HepG2 (cell line): ENCODE measurements around the gene MARCHF9. TPM values are rescaled to one million over a fixed set of nuclear protein-coding genes. Genes with fewer than 3 reads are reported as not detected.

Source experiments
- AKAP8 ChIP-seq: sonication (generic); formaldehyde crosslinking; IDR thresholded peaks from 2 replicates; pipeline ENCODE4 v1.5.1; 2020; ENCODE audit warnings: mild to moderate bottlenecking, missing genetic modification reagents
- BORCS8-MEF2B ChIP-seq: sonication (generic); formaldehyde crosslinking; IDR thresholded peaks from 2 replicates; pipeline ENCODE4 v1.8.0; 2022; ENCODE audit warnings: mild to moderate bottlenecking, missing genetic modification reagents
- CREM ChIP-seq, 2 experiments: sonication (generic) in 1 of 2; formaldehyde crosslinking in 1 of 2; IDR thresholded peaks; 2 replicates each; pipeline versions ENCODE4 v1.4.0 to v1.6.1; 2016 to 2020; ENCODE audit warnings: antibody characterized with exemption in 1 of 2, mild to moderate bottlenecking in 1 of 2, missing genetic modification reagents in 1 of 2
- GATAD1 ChIP-seq: IDR thresholded peaks from 2 replicates; pipeline ENCODE4 v1.6.1; 2016; ENCODE audit warnings: missing genetic modification reagents, missing compliant biosample characterization
- KAT7 ChIP-seq: IDR thresholded peaks from 2 replicates; pipeline ENCODE4 v1.6.1; 2018; ENCODE audit warnings: borderline replicate concordance, missing compliant biosample characterization
- MAFK ChIP-seq, 2 experiments: IDR thresholded peaks in 1 of 2; conservative IDR thresholded peaks in 1 of 2; 2 replicates each; pipeline ENCODE4 v1.6.1; 2011; ENCODE audit warnings: improper control_type of control experiment in 2 of 2, low read length in 2 of 2
- MYC ChIP-seq: sonication (generic); formaldehyde crosslinking; IDR thresholded peaks from 2 replicates; pipeline ENCODE4 v1.9.0; 2021; ENCODE audit warnings: missing genetic modification reagents, borderline replicate concordance
- NR2F1 ChIP-seq, 2 experiments: fragments of 450-650 bp in 1 of 2; formaldehyde crosslinking in 1 of 2; IDR thresholded peaks; 2 replicates each; pipeline versions ENCODE4 v1.5.0 to v1.6.1; 2016 to 2020; ENCODE audit warnings: mild to moderate bottlenecking in 1 of 2, missing compliant biosample characterization in 1 of 2, missing genetic modification reagents in 1 of 2, moderate library complexity in 1 of 2
- PHB2 ChIP-seq: fragments of 450-650 bp; IDR thresholded peaks from 2 replicates; pipeline ENCODE4 v1.6.1; 2018; ENCODE audit not compliant: partially characterized antibody
- RBM39 ChIP-seq: fragments of 200-400 bp; formaldehyde crosslinking; IDR thresholded peaks from one replicate; pipeline ENCODE4 v1.6.1; 2018; ENCODE audit warnings: antibody characterized with exemption, mild to moderate bottlenecking, low read depth, low read length; ENCODE audit not compliant: poor library complexity, severe bottlenecking
- RFX3 ChIP-seq: IDR thresholded peaks from 2 replicates; pipeline ENCODE4 v1.6.1; 2016; ENCODE audit warnings: missing biosample characterization, missing genetic modification reagents
- SNAPC2 ChIP-seq: sonication (generic); formaldehyde crosslinking; IDR thresholded peaks from 2 replicates; pipeline ENCODE4 v1.8.1; 2022; ENCODE audit warnings: mild to moderate bottlenecking, missing genetic modification reagents
- TEAD2 ChIP-seq: sonication (generic); formaldehyde crosslinking; IDR thresholded peaks from 2 replicates; pipeline ENCODE4 v1.9.0; 2021; ENCODE audit warnings: missing genetic modification reagents
- XRCC5 ChIP-seq: fragments of 200-400 bp; formaldehyde crosslinking; optimal IDR thresholded peaks from 2 replicates; pipeline ENCODE3; 2017; ENCODE audit warnings: mild to moderate bottlenecking, low read length
- ZBTB3 ChIP-seq: sonication (generic); formaldehyde crosslinking; IDR thresholded peaks from 2 replicates; pipeline ENCODE4 v1.4.0; 2020; ENCODE audit warnings: low read depth, mild to moderate bottlenecking, moderate library complexity, missing genetic modification reagents, borderline replicate concordance
- ZFP36L1 ChIP-seq: sonication (generic); formaldehyde crosslinking; IDR thresholded peaks from 2 replicates; pipeline ENCODE4 v1.8.0; 2022; ENCODE audit warnings: mild to moderate bottlenecking, missing genetic modification reagents, moderate library complexity
- ZNF138 ChIP-seq: sonication (generic); formaldehyde crosslinking; IDR thresholded peaks from 2 replicates; pipeline ENCODE4 v1.5.0; 2020; ENCODE audit warnings: mild to moderate bottlenecking, low read depth, missing genetic modification reagents
- ZNF143 ChIP-seq: sonication (generic); formaldehyde crosslinking; IDR thresholded peaks from 2 replicates; pipeline ENCODE4 v1.4.0; 2020; ENCODE audit warnings: missing genetic modification reagents
- ZNF331 ChIP-seq: sonication (generic); formaldehyde crosslinking; IDR thresholded peaks from 2 replicates; pipeline ENCODE4 v1.4.0; 2020; ENCODE audit warnings: missing genetic modification reagents
- ZNF484 ChIP-seq: sonication (generic); formaldehyde crosslinking; IDR thresholded peaks from 2 replicates; pipeline ENCODE4 v1.5.1; 2020; ENCODE audit warnings: mild to moderate bottlenecking, low read depth, missing genetic modification reagents, borderline replicate concordance
- ZNF530 ChIP-seq: sonication (generic); formaldehyde crosslinking; IDR thresholded peaks from 2 replicates; pipeline ENCODE4 v1.5.0; 2020; ENCODE audit warnings: low read depth, mild to moderate bottlenecking, missing genetic modification reagents
- ZNF652 ChIP-seq: IDR thresholded peaks from 2 replicates; pipeline ENCODE4 v1.6.1; 2016; ENCODE audit warnings: low read depth, borderline replicate concordance
- ZNF780A ChIP-seq: sonication (generic); formaldehyde crosslinking; IDR thresholded peaks from 2 replicates; pipeline ENCODE4 v1.8.0; 2022; ENCODE audit warnings: mild to moderate bottlenecking, missing genetic modification reagents, moderate library complexity
- ZNF792 ChIP-seq: IDR thresholded peaks from 2 replicates; pipeline ENCODE4 v1.6.1; 2016
- ZNF878 ChIP-seq: sonication (generic); formaldehyde crosslinking; IDR thresholded peaks from 2 replicates; pipeline ENCODE4 v1.8.1; 2023; ENCODE audit warnings: mild to moderate bottlenecking, missing genetic modification reagents, moderate library complexity
- ZSCAN29 ChIP-seq: sonication (generic); formaldehyde crosslinking; conservative IDR thresholded peaks from 2 replicates; pipeline ENCODE4 v1.4.0; 2020; ENCODE audit warnings: mild to moderate bottlenecking, missing genetic modification reagents
- ZSCAN31 ChIP-seq: sonication (generic); formaldehyde crosslinking; IDR thresholded peaks from 2 replicates; pipeline ENCODE4 v1.5.0; 2020; ENCODE audit warnings: low read depth, mild to moderate bottlenecking, missing genetic modification reagents
- polyA plus RNA-seq, 8 experiments: library from polyadenylated mRNA; depleted of rRNA in 3 of 8; stranded (reverse) in 7 of 8; unstranded in 1 of 8; fragments of >200 nt; fragmentation: Illumina TruSeq in 4 of 8; extraction: Trizol in 4 of 8; gene quantifications; 2 replicates each; pipeline versions ENCODE4 v1.2.1 to v1.2.3, GENCODE V29; 2011 to 2016; ENCODE audit warnings: low read depth in 4 of 8, missing spikeins in 1 of 8, mixed read lengths in 1 of 8; ENCODE audit not compliant: insufficient read depth in 1 of 8
- total RNA-seq, 5 experiments: library from RNA; depleted of rRNA; stranded (reverse); fragments of >200 nt; fragmentation: Illumina TruSeq; extraction: Trizol; gene quantifications; 2 replicates each; pipeline ENCODE4 v1.2.3, GENCODE V29; 2016; ENCODE audit warnings: low read depth in 1 of 5
- TF ChIP-seq, protein P1 (sequence below): sonication (generic); formaldehyde crosslinking; IDR thresholded peaks from 2 replicates; pipeline ENCODE4 v1.4.0; 2020; ENCODE audit warnings: mild to moderate bottlenecking, low read depth, missing genetic modification reagents
- TF ChIP-seq, protein P2 (sequence below): sonication (generic); formaldehyde crosslinking; IDR thresholded peaks from 2 replicates; pipeline ENCODE4 v1.4.0; 2020; ENCODE audit warnings: missing genetic modification reagents
- TF ChIP-seq, protein P3 (sequence below): sonication (generic); formaldehyde crosslinking; IDR thresholded peaks from 2 replicates; pipeline ENCODE4 v1.8.1; 2023; ENCODE audit warnings: mild to moderate bottlenecking, moderate library complexity, missing genetic modification reagents

MARCHF9 gene
- total and polyA plus RNA-seq, 2 of the 13 experiments (the other 11 are each of a cell fraction or from before 2014, with no cell fraction given) = 5.7 to 9.6 TPM

DNA sequence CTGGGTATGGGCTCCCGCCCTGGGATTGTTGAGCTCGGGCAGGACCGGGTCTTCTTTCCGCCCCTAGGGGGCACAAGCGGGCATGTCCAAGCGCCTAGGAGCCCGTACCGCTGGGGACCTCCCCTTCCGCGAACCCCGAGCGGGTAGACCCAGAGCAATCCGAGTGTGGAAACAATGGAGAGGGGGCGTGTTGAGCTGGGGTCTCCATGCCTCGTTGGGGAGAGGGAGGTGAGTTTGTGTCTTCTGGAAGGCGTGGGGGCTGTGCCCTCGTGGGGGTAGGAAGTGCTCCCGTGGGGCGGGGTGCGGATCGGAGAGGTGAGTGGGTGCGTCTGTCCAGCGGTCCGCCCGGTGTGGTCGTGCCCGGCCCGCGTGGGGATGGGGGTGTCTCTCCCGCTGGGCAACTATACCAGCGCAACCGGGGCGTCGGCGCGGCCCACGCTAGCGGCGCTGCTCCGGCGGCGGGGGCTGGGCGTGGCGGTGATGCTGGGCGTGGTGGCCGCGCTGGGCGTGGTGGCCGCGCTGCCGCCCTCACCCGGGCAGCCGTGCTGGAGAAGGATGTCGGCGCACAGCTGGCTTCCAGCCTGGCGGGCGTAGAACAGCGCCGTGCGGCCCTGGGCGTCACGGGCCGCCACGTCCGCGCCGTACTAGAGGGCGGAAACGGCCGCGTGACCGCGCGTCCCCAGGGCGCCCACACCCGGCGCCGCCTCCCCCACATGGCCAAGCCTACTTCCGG is 28.6 kb upstream of the MARCHF9 start (continued):
- TF ChIP-seq AKAP8 (CRISPR knock-in tag) (peak; percentile 38; the same call in 1 of the 2 replicates), ZNF780A (CRISPR knock-in tag) (no peak), GATAD1 (no peak), ZFP36L1 (CRISPR knock-in tag) (no peak), ZNF331 (CRISPR knock-in tag) (no peak), RBM39 (no peak), ZNF143 (no peak), NR2F1 (CRISPR knock-in tag; IDR thresholded peaks at IDR 0.05) (no peak), MYC (CRISPR knock-in tag) (peak; percentile 51; the same call in 1 of the 2 replicates), ZNF484 (CRISPR knock-in tag) (no peak), TEAD2 (no peak), ZSCAN31 (peak; percentile 39; the same call in 1 of the 2 replicates), ZBTB3 (CRISPR knock-in tag) (no peak), ZSCAN29 (CRISPR knock-in tag) (no peak), PHB2 (no peak), KAT7 (no peak), ZNF138 (no peak), CREM (IDR thresholded peaks at IDR 0.05) (no peak), CREM (CRISPR knock-in tag; IDR thresholded peaks at IDR 0.05) (no peak), XRCC5 (peak; percentile 80), BORCS8-MEF2B (CRISPR knock-in tag) (0 out of 2 replicates have a peak, but pooled peaks have one; percentile 3), ZNF792 (CRISPR knock-in tag) (no peak; the same call in 1 of the 2 replicates), ZNF878 (CRISPR knock-in tag) (no peak), MAFK (conservative IDR thresholded peaks at IDR 0.05 in 1 of 2, IDR thresholded peaks at IDR 0.05 in 1 of 2; ENCODE audit: low read length in 2 of 2) (no peak), SNAPC2 (no peak), ZNF530 (CRISPR knock-in tag) (no peak), RFX3 (CRISPR knock-in tag) (no peak), ZNF652 (no peak)
- TF ChIP-seq, protein P1, sequence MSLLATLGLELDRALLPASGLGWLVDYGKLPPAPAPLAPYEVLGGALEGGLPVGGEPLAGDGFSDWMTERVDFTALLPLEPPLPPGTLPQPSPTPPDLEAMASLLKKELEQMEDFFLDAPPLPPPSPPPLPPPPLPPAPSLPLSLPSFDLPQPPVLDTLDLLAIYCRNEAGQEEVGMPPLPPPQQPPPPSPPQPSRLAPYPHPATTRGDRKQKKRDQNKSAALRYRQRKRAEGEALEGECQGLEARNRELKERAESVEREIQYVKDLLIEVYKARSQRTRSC (CRISPR knock-in tag) = no peak
- TF ChIP-seq, protein P2, sequence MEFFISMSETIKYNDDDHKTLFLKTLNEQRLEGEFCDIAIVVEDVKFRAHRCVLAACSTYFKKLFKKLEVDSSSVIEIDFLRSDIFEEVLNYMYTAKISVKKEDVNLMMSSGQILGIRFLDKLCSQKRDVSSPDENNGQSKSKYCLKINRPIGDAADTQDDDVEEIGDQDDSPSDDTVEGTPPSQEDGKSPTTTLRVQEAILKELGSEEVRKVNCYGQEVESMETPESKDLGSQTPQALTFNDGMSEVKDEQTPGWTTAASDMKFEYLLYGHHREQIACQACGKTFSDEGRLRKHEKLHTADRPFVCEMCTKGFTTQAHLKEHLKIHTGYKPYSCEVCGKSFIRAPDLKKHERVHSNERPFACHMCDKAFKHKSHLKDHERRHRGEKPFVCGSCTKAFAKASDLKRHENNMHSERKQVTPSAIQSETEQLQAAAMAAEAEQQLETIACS = no peak
- TF ChIP-seq, protein P3, sequence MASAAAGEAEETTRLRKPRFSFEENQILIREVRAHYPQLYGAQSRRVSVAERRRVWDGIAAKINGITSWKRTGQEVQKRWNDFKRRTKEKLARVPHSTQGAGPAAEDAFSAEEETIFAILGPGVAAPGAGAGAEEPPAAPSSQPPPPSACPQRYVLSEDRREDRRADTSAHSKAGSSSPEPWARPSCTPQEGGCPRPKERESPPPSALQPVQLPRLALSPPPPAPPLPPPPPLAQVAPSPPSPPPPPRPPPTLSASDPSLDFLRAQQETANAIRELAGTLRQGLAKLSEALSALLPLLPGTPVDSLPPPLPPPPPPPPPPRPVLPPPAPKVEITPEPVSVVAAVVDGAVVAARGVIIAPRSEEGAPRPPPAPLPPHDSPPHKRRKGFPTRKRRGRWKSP = peak; percentile 32; the same call in 1 of the 2 replicates
